Measurements from ENCODE around the gene BAG3. TPM values are rescaled to one million over a fixed set of nuclear protein-coding genes. Genes with fewer than 3 reads are reported as not detected.

The BAG3 gene
- total and polyA plus RNA-seq, 9 of the 15 experiments (the other 6 are each of a cell fraction or from before 2014, with no cell fraction given), result 2.6 to 27.4 (median 7.2) TPM

DNA sequence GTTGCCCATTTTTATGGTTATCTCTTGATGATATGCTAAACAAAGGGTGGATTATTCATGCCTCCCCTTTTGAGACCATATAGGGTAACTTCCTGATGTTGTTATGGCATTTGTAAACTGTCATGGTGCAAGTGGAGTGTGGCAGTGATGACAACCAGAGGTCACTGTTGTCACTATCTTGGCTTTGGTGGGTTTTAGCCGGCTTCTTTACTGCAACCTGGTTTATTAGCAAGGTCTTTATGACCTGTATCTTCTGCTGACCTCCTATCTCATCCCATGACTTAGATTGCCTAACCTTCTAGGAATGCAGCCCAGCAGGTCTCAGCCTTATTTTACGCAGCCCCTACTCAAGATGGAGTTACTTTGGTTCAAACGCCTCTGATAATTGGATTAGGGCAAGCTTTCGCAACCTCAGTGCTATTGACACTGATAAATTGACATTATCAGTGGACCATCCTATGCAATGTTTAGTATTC is 36.9 kb downstream of the BAG3 start (continued):
- TF ChIP-seq MEF2A (IDR thresholded peaks at IDR 0.05; ENCODE audit: control insufficient read depth, low read depth, low read length), result no peak
- TF ChIP-seq ZNF23 (CRISPR knock-in tag; IDR thresholded peaks at IDR 0.05), result no peak
- no peak for TF ChIP-seq ZNF146 (CRISPR knock-in tag; IDR thresholded peaks at IDR 0.05; ENCODE audit: unreplicated experiment)
- TF ChIP-seq ZFP30 (CRISPR knock-in tag; IDR thresholded peaks at IDR 0.05; ENCODE audit: borderline replicate concordance), result no peak
- no peak for TF ChIP-seq ZC3H11A (IDR thresholded peaks at IDR 0.05; ENCODE audit: low read depth, low read length)
- no peak for TF ChIP-seq HOXB6 (CRISPR knock-in tag; IDR thresholded peaks at IDR 0.05; ENCODE audit: borderline replicate concordance)
- no peak for TF ChIP-seq SNRNP70 (optimal IDR thresholded peaks at IDR 0.05; ENCODE audit: low read depth, low read length)
- TF ChIP-seq TCF7 (IDR thresholded peaks at IDR 0.05; ENCODE audit: borderline replicate concordance), result no peak
- TF ChIP-seq ZNF41 (CRISPR knock-in tag; conservative IDR thresholded peaks at IDR 0.05), result peak; percentile 86
- TF ChIP-seq, protein P1, sequence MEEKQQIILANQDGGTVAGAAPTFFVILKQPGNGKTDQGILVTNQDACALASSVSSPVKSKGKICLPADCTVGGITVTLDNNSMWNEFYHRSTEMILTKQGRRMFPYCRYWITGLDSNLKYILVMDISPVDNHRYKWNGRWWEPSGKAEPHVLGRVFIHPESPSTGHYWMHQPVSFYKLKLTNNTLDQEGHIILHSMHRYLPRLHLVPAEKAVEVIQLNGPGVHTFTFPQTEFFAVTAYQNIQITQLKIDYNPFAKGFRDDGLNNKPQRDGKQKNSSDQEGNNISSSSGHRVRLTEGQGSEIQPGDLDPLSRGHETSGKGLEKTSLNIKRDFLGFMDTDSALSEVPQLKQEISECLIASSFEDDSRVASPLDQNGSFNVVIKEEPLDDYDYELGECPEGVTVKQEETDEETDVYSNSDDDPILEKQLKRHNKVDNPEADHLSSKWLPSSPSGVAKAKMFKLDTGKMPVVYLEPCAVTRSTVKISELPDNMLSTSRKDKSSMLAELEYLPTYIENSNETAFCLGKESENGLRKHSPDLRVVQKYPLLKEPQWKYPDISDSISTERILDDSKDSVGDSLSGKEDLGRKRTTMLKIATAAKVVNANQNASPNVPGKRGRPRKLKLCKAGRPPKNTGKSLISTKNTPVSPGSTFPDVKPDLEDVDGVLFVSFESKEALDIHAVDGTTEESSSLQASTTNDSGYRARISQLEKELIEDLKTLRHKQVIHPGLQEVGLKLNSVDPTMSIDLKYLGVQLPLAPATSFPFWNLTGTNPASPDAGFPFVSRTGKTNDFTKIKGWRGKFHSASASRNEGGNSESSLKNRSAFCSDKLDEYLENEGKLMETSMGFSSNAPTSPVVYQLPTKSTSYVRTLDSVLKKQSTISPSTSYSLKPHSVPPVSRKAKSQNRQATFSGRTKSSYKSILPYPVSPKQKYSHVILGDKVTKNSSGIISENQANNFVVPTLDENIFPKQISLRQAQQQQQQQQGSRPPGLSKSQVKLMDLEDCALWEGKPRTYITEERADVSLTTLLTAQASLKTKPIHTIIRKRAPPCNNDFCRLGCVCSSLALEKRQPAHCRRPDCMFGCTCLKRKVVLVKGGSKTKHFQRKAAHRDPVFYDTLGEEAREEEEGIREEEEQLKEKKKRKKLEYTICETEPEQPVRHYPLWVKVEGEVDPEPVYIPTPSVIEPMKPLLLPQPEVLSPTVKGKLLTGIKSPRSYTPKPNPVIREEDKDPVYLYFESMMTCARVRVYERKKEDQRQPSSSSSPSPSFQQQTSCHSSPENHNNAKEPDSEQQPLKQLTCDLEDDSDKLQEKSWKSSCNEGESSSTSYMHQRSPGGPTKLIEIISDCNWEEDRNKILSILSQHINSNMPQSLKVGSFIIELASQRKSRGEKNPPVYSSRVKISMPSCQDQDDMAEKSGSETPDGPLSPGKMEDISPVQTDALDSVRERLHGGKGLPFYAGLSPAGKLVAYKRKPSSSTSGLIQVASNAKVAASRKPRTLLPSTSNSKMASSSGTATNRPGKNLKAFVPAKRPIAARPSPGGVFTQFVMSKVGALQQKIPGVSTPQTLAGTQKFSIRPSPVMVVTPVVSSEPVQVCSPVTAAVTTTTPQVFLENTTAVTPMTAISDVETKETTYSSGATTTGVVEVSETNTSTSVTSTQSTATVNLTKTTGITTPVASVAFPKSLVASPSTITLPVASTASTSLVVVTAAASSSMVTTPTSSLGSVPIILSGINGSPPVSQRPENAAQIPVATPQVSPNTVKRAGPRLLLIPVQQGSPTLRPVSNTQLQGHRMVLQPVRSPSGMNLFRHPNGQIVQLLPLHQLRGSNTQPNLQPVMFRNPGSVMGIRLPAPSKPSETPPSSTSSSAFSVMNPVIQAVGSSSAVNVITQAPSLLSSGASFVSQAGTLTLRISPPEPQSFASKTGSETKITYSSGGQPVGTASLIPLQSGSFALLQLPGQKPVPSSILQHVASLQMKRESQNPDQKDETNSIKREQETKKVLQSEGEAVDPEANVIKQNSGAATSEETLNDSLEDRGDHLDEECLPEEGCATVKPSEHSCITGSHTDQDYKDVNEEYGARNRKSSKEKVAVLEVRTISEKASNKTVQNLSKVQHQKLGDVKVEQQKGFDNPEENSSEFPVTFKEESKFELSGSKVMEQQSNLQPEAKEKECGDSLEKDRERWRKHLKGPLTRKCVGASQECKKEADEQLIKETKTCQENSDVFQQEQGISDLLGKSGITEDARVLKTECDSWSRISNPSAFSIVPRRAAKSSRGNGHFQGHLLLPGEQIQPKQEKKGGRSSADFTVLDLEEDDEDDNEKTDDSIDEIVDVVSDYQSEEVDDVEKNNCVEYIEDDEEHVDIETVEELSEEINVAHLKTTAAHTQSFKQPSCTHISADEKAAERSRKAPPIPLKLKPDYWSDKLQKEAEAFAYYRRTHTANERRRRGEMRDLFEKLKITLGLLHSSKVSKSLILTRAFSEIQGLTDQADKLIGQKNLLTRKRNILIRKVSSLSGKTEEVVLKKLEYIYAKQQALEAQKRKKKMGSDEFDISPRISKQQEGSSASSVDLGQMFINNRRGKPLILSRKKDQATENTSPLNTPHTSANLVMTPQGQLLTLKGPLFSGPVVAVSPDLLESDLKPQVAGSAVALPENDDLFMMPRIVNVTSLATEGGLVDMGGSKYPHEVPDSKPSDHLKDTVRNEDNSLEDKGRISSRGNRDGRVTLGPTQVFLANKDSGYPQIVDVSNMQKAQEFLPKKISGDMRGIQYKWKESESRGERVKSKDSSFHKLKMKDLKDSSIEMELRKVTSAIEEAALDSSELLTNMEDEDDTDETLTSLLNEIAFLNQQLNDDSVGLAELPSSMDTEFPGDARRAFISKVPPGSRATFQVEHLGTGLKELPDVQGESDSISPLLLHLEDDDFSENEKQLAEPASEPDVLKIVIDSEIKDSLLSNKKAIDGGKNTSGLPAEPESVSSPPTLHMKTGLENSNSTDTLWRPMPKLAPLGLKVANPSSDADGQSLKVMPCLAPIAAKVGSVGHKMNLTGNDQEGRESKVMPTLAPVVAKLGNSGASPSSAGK (IDR thresholded peaks at IDR 0.05), result no peak
- no peak for TF ChIP-seq SUPT5H (IDR thresholded peaks at IDR 0.05)
- no peak for TF ChIP-seq RBM39 (optimal IDR thresholded peaks at IDR 0.05; ENCODE audit: low read depth, low read length)
- TF ChIP-seq PHF21A (IDR thresholded peaks at IDR 0.05; ENCODE audit: borderline replicate concordance, low read depth), result no peak
- TF ChIP-seq, protein P2, sequence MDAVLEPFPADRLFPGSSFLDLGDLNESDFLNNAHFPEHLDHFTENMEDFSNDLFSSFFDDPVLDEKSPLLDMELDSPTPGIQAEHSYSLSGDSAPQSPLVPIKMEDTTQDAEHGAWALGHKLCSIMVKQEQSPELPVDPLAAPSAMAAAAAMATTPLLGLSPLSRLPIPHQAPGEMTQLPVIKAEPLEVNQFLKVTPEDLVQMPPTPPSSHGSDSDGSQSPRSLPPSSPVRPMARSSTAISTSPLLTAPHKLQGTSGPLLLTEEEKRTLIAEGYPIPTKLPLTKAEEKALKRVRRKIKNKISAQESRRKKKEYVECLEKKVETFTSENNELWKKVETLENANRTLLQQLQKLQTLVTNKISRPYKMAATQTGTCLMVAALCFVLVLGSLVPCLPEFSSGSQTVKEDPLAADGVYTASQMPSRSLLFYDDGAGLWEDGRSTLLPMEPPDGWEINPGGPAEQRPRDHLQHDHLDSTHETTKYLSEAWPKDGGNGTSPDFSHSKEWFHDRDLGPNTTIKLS (IDR thresholded peaks at IDR 0.05; ENCODE audit: borderline replicate concordance, low read depth), result no peak
- no peak for TF ChIP-seq BCOR (IDR thresholded peaks at IDR 0.05)
- TF ChIP-seq ZKSCAN8 (CRISPR knock-in tag; IDR thresholded peaks at IDR 0.05), result peak; percentile 90
- TF ChIP-seq, protein P3, sequence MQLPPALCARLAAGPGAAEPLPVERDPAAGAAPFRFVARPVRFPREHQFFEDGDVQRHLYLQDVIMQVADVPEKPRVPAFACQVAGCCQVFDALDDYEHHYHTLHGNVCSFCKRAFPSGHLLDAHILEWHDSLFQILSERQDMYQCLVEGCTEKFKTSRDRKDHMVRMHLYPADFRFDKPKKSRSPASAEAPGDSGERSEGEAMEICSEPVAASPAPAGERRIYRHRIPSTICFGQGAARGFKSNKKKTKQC (CRISPR knock-in tag; IDR thresholded peaks at IDR 0.05), result no peak
